HEK293T (cell line): ENCODE data around the gene LUC7L2.

Source experiments
- ARNT ChIP-seq: fragments of 450-650 bp; IDR thresholded peaks from 2 replicates; pipeline ENCODE4 v1.6.1; 2017; ENCODE audit warnings: mild to moderate bottlenecking
- BHLHE40 ChIP-seq: fragments of 450-650 bp; IDR thresholded peaks from 2 replicates; pipeline ENCODE4 v1.6.1; 2016; ENCODE audit warnings: mild to moderate bottlenecking, moderate library complexity, borderline replicate concordance
- CTBP1 ChIP-seq: fragments of 450-650 bp; IDR thresholded peaks from 2 replicates; pipeline ENCODE4 v1.6.1; 2016; ENCODE audit warnings: borderline replicate concordance
- ELF4 ChIP-seq: fragments of 450-650 bp; IDR thresholded peaks from 2 replicates; pipeline ENCODE4 v1.6.1; 2017; ENCODE audit warnings: antibody characterized with exemption
- FOXA1 ChIP-seq: fragments of 450-650 bp; IDR thresholded peaks from 2 replicates; pipeline ENCODE4 v1.6.1; 2016; ENCODE audit warnings: mild to moderate bottlenecking
- FOXK2 ChIP-seq: fragments of 450-650 bp; IDR thresholded peaks from 2 replicates; pipeline ENCODE4 v1.6.1; 2016; ENCODE audit warnings: mild to moderate bottlenecking
- FOXM1 ChIP-seq: fragments of 450-650 bp; IDR thresholded peaks from 2 replicates; pipeline ENCODE4 v1.6.1; 2017; ENCODE audit warnings: mild to moderate bottlenecking, borderline replicate concordance
- HDGF ChIP-seq: fragments of 450-650 bp; IDR thresholded peaks from 2 replicates; pipeline ENCODE4 v1.6.1; 2017; ENCODE audit warnings: antibody characterized with exemption, borderline replicate concordance
- LEF1 ChIP-seq: fragments of 450-650 bp; IDR thresholded peaks from 2 replicates; pipeline ENCODE4 v1.6.1; 2017; ENCODE audit warnings: mild to moderate bottlenecking, borderline replicate concordance
- NFRKB ChIP-seq: fragments of 450-650 bp; IDR thresholded peaks from 2 replicates; pipeline ENCODE4 v1.6.1; 2016; ENCODE audit warnings: mild to moderate bottlenecking, moderate library complexity
- SP1 ChIP-seq: fragments of 450-650 bp; IDR thresholded peaks from 2 replicates; pipeline ENCODE4 v1.6.1; 2017
- SUZ12 ChIP-seq: fragments of 450-650 bp; IDR thresholded peaks from 2 replicates; pipeline ENCODE4 v1.6.1; 2016; ENCODE audit warnings: mild to moderate bottlenecking
- TARDBP ChIP-seq: fragments of 450-650 bp; IDR thresholded peaks from 2 replicates; pipeline ENCODE4 v1.6.1; 2016
- ZNF384 ChIP-seq: fragments of 450-650 bp; IDR thresholded peaks from 2 replicates; pipeline ENCODE4 v1.6.1; 2016

DNA sequence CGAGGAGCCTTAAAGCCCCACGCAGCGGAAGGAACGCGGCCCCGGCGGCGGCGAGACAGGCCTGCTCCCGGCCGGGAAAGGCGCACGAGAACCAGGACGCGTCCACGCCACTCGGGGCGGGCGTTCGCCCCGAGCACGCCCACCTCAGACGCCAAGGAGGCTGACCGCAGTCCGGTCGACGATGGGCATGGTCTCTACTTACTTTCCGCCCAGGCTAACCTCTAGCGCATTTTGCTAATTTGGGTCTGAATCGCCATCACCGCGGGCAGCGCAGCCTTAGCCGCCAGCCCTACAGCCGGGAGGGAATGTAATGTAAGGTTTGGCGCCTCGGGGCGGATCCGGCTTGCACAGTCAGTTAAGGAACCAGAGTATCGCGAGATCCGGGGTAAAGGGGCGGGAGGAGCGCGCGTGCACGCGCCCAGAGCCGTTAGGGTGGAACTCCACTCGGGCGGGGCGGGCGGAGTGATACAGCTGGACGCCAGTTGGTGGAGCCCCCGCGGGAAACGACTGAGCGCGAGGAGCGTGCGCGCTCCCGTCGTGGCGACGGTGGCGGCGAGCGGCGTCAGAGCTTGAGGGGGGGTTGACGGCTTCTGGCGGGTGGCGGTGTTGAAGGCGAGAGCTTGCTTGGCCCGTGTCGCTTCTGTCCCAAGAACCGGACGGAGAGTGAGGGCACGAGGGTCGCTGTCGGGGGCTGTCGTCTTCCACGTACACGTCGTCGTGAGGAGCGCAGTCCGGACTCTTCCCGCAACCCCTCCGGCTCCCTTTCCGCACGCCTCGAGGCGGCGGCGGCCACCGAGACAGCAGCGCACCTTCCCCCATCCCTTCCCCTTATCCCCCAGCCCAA lies at the start of gene LUC7L2:
- TF ChIP-seq NFRKB (no peak), SUZ12 (no peak), SP1 (peak; percentile 73; the same call in 1 of the 2 replicates), TARDBP (peak; percentile 33; the same call in 1 of the 2 replicates), FOXK2 (no peak), LEF1 (no peak), ZNF384 (no peak), BHLHE40 (no peak), FOXA1 (no peak), FOXM1 (peak; percentile 11; the same call in 1 of the 2 replicates), HDGF (no peak), ELF4 (peak; percentile 77), CTBP1 (no peak), ARNT (no peak)
